ENCODE results near the gene LRRC4C. TPM values are rescaled to one million over a fixed set of nuclear protein-coding genes. Genes with fewer than 3 reads are reported as not detected.

Gene LRRC4C
- total RNA-seq, 1 experiment from 2014 or later = 0.15 TPM

- no peak for ATAC-seq
- Histone ChIP-seq H3K27me3 (ENCODE audit: control insufficient read depth, insufficient read depth, low read length) (no peaks in the 10 kb centered on the region), H3K4me3 (ENCODE audit: low read depth in 2 of 2, low read length in 2 of 2) (no peak overlapping the region), H3K36me3 (ENCODE audit: control insufficient read depth, insufficient read depth, low read length) (no peaks in the 10 kb centered on the region), H3K9me3 (ENCODE audit: control insufficient read depth, insufficient read depth, low read depth, low read length) (no peaks in the 10 kb centered on the region), H3K27ac (ENCODE audit: low read length) (no peak overlapping the region), H3K4me1 (ENCODE audit: control insufficient read depth, insufficient read depth, low read length) (no peaks in the 10 kb centered on the region)
- CTCF ChIA-PET = no interaction called here
- POLR2A ChIA-PET = no interaction called here
- DNase-seq (ENCODE audit: low read depth, low spot score) = no peak
- in situ Hi-C loops (cut with HindIII; ENCODE audit: low pct_unique_long_range_greater_than_20kb, low sequenced_read_pairs) (no loop called here), intact Hi-C loops (cut with micrococcal nuclease; ENCODE audit: unreplicated experiment) (no loop called here)
- BruUV-seq (replicated peaks) = no TSS peak
- no peak for TF ChIP-seq TCF7L2 (IDR thresholded peaks at IDR 0.05; ENCODE audit: low read depth, low read length)
- TF ChIP-seq, protein P1, sequence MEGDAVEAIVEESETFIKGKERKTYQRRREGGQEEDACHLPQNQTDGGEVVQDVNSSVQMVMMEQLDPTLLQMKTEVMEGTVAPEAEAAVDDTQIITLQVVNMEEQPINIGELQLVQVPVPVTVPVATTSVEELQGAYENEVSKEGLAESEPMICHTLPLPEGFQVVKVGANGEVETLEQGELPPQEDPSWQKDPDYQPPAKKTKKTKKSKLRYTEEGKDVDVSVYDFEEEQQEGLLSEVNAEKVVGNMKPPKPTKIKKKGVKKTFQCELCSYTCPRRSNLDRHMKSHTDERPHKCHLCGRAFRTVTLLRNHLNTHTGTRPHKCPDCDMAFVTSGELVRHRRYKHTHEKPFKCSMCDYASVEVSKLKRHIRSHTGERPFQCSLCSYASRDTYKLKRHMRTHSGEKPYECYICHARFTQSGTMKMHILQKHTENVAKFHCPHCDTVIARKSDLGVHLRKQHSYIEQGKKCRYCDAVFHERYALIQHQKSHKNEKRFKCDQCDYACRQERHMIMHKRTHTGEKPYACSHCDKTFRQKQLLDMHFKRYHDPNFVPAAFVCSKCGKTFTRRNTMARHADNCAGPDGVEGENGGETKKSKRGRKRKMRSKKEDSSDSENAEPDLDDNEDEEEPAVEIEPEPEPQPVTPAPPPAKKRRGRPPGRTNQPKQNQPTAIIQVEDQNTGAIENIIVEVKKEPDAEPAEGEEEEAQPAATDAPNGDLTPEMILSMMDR (IDR thresholded peaks at IDR 0.05) = peak; percentile 62; the same call in 1 of the 2 replicates
- TF ChIP-seq POLR2AphosphoS5 (IDR thresholded peaks at IDR 0.05; ENCODE audit: low read depth, low read length) = no peak
Observed at GRCh38 chr11:40125054-40125453, 1334.4 kb downstream of the LRRC4C start.

GRCh38 chr11:40119661-40120060, 1339.8 kb downstream of the LRRC4C start:
- ATAC-seq (no peak), DNase-seq (ENCODE audit: low read depth, low spot score) (no peak)
- in situ Hi-C loops (cut with HindIII; ENCODE audit: low pct_unique_long_range_greater_than_20kb, low sequenced_read_pairs) (no loop called here), intact Hi-C loops (cut with micrococcal nuclease; ENCODE audit: unreplicated experiment) (no loop called here)
- no peaks in the 10 kb centered on the region for H3K36me3 ChIP-seq (ENCODE audit: control insufficient read depth, insufficient read depth, low read length)
- H3K9me3 ChIP-seq (ENCODE audit: control insufficient read depth, insufficient read depth, low read depth, low read length) = no peaks in the 10 kb centered on the region
- POLR2A ChIA-PET = no interaction called here
- TF ChIP-seq REST (IDR thresholded peaks at IDR 0.05; ENCODE audit: insufficient read depth in 1 of 2, low read depth in 2 of 2, low read length in 1 of 2) (no peak), TCF7L2 (IDR thresholded peaks at IDR 0.05; ENCODE audit: low read depth, low read length) (no peak), SIN3A (IDR thresholded peaks at IDR 0.05; ENCODE audit: borderline replicate concordance, insufficient read depth, low read depth, low read length) (no peak), POLR2AphosphoS5 (IDR thresholded peaks at IDR 0.05; ENCODE audit: low read depth, low read length) (no peak)
- TF ChIP-seq, protein P1 (IDR thresholded peaks at IDR 0.05) = no peak
- H3K27me3 ChIP-seq (ENCODE audit: control insufficient read depth, insufficient read depth, low read length) = no peaks in the 10 kb centered on the region
- H3K4me3 ChIP-seq (ENCODE audit: low read depth in 2 of 2, low read length in 2 of 2) = no peak overlapping the region
- BruUV-seq (replicated peaks) = no TSS peak
- H3K27ac ChIP-seq (ENCODE audit: low read length) = no peak overlapping the region
- no peaks in the 10 kb centered on the region for H3K4me1 ChIP-seq (ENCODE audit: control insufficient read depth, insufficient read depth, low read length)
- CTCF ChIA-PET = no interaction called here

Measured in Panc1 (cell line).